Upper lobe of left lung (tissue), 4 donors: ENCODE data around the gene CFAP206.

Experiments
- CTCF ChIP-seq, 6 experiments: fragments of 450-650 bp in 4 of 6; fragments of 200-600 bp in 2 of 6; sonication (generic) in 2 of 6; IDR thresholded peaks; one replicate each; pipeline ENCODE4 v1.5.1; 2016 to 2019; ENCODE audit warnings: antibody characterized with exemption in 6 of 6
- POLR2A ChIP-seq, 4 donors: fragments of 450-650 bp; IDR thresholded peaks; one replicate each; pipeline ENCODE4 v1.5.1; 2016 to 2017; ENCODE audit warnings: antibody characterized with exemption in 4 of 4, mild to moderate bottlenecking in 2 of 4

GRCh38 chr6:87395431-87395830, 12.3 kb upstream of the CFAP206 start:
- TF ChIP-seq CTCF (IDR thresholded peaks at IDR 0.05) (no peak), POLR2A (IDR thresholded peaks at IDR 0.05) (no peak)
